Sigmoid colon (tissue), 7 donors: ENCODE results near the gene ADSS1. TPM values are rescaled to one million over a fixed set of nuclear protein-coding genes. Genes with fewer than 3 reads are reported as not detected.

Experiments
- DNase-seq: peaks from one replicate; pipeline ENCODE4 v3.0.0-alpha.2; 2019
- H3K27ac ChIP-seq, 4 donors: fragments of 200-600 bp; sonication (generic); one replicate each; pipeline ENCODE4 v1.5.1; 2016 to 2019; ENCODE audit warnings: mild to moderate bottlenecking in 1 of 4
- H3K27me3 ChIP-seq, 3 donors: fragments of 200-600 bp; sonication (generic); one replicate each; pipeline ENCODE4 v1.5.1; 2019; ENCODE audit warnings: mild to moderate bottlenecking in 1 of 3
- H3K36me3 ChIP-seq, 4 donors: fragments of 200-600 bp; sonication (generic); one replicate each; pipeline ENCODE4 v1.5.1; 2016 to 2019
- H3K4me1 ChIP-seq, 4 donors: fragments of 200-600 bp; sonication (generic); one replicate each; pipeline ENCODE4 v1.5.1; 2017 to 2019
- H3K4me3 ChIP-seq, 4 donors: fragments of 200-600 bp; sonication (generic); one replicate each; pipeline ENCODE4 v1.5.1; 2017 to 2019; ENCODE audit warnings: mild to moderate bottlenecking in 2 of 4, moderate library complexity in 1 of 4
- H3K9me3 ChIP-seq, 4 donors: fragments of 200-600 bp in 3 of 4; sonication (generic) in 3 of 4; one replicate each; pipeline versions ENCODE4 v1.5.1 to v1.6.1; 2013 to 2019
- CTCF ChIP-seq, 4 experiments: fragments of 450-650 bp in 3 of 4; fragments of 200-600 bp in 1 of 4; IDR thresholded peaks; one replicate each; pipeline ENCODE4 v1.5.1; 2016 to 2019; ENCODE audit warnings: antibody characterized with exemption in 4 of 4, mild to moderate bottlenecking in 3 of 4, moderate library complexity in 2 of 4
- EP300 ChIP-seq, 4 donors: sonication (generic); formaldehyde crosslinking; IDR thresholded peaks; one replicate each; pipeline ENCODE4 v1.6.1; 2017; ENCODE audit warnings: antibody characterized with exemption in 4 of 4
- POLR2A ChIP-seq, 2 donors: fragments of 450-650 bp; IDR thresholded peaks; one replicate each; pipeline ENCODE4 v1.6.1; 2016; ENCODE audit warnings: antibody characterized with exemption in 2 of 2, mild to moderate bottlenecking in 2 of 2, moderate library complexity in 2 of 2
- POLR2AphosphoS5 ChIP-seq, 4 donors: sonication (generic); formaldehyde crosslinking; IDR thresholded peaks; one replicate each; pipeline ENCODE4 v1.6.1; 2017; ENCODE audit warnings: antibody characterized with exemption in 4 of 4
- WGBS, 2 donors: extraction: QIAGEN DNeasy Blood & Tissue Kit; methylation state at CpG; one replicate each; pipeline ENCODE4 v1.1.7; 2013; 5-methylcytosine and 5-hydroxymethylcytosine counted together
- intact Hi-C: fragments of 100-400 bp; cut with DNase I; formaldehyde crosslinking; loops from one replicate; pipeline ENCODE4 v1.15.1; 2023
- polyA plus RNA-seq, 3 donors: library from polyadenylated mRNA; stranded (reverse); fragments of 200-250 nt; gene quantifications; one replicate each; pipeline ENCODE4 v1.2.3, GENCODE V29; 2013
- total RNA-seq, 4 donors: library from RNA; depleted of rRNA; stranded (reverse); fragments of >200 nt; gene quantifications; one replicate each; pipeline ENCODE4 v1.1.0, GENCODE V29; 2016
- donor health status: healthy with polysubstance abuse.
- donor health status: Bipolar disorder and iron deficiency.
- donor health status: healthy.

ADSS1 gene
- total and polyA plus RNA-seq, 7 donors: 2.0 to 10.2 (median 5.3) TPM

DNA sequence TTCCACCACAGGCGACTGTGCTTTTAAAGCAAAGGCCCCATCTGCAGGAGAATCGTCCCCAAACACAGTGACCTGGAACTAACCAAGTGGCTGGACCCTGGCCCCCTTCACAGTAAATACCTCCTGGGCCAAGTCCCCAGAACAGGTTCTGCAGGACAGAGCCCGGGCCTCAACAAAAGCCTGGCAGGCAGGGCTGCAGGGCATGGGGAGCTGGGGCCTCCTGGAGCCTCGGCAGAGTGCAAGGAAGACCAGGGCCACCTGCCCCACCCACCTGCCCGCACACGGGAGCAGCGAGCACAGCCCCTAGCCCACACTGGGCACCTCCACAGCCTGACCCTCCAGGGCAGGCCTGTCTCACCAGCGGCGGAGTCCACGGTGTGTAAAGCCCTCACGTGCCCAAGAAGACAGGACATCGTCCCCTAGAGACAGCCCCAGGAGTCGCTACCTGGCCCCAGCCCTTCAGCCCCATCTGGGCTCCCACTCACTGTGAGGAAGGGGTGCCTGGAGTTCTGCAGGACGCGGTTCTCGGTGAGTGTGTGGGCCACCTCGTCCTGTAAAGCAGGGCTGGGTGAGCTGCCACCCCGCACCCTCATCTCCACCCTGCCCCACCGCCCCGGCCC lies 50.5 kb downstream of the ADSS1 start:
- no peak for TF ChIP-seq CTCF (IDR thresholded peaks at IDR 0.05)
- 82 to 88% methylated on average over 20 of the region's 20 CpGs for WGBS, 2 donors
- H3K9me3 ChIP-seq: no peaks in the 10 kb centered on the region
- H3K27ac ChIP-seq: no peak overlapping the region
- H3K27me3 ChIP-seq: no peaks in the 10 kb centered on the region
- H3K4me1 ChIP-seq: no peaks in the 10 kb centered on the region
- no peak overlapping the region for H3K4me3 ChIP-seq
- peaks cover 8 to 77% (median 41%) of the 10 kb centered on the region in 4 donors for H3K36me3 ChIP-seq
- intact Hi-C loops: no loop called here
- DNase-seq: no peak

GRCh38 chr14:104775073-104775489 lies 51.1 kb downstream of the ADSS1 start:
- TF ChIP-seq POLR2A (IDR thresholded peaks at IDR 0.05): no peak
- TF ChIP-seq EP300 (IDR thresholded peaks at IDR 0.05): no peak
- no peak for TF ChIP-seq CTCF (IDR thresholded peaks at IDR 0.05)
- H3K36me3 ChIP-seq: peaks cover 8 to 81% (median 41%) of the 10 kb centered on the region in 4 donors
- WGBS, 2 donors: 90 to 93% methylated on average over 13 of the region's 13 CpGs
- no peaks in the 10 kb centered on the region for H3K9me3 ChIP-seq
- no peak overlapping the region for H3K4me3 ChIP-seq
- H3K4me1 ChIP-seq: no peaks in the 10 kb centered on the region
- intact Hi-C loops: no loop called here
- no peak overlapping the region for H3K27ac ChIP-seq
- H3K27me3 ChIP-seq: no peaks in the 10 kb centered on the region
- no peak for DNase-seq

- Histone ChIP-seq H3K9me3 (no peaks in the 10 kb centered on the region), H3K36me3 (peaks cover 8 to 79% (median 37%) of the 10 kb centered on the region in 4 donors), H3K4me3 (no peak overlapping the region), H3K27ac (no peak overlapping the region), H3K4me1 (no peaks in the 10 kb centered on the region), H3K27me3 (no peaks in the 10 kb centered on the region)
- WGBS, 2 donors: 98% methylated on average over 15 of the region's 15 CpGs
- DNase-seq: no peak
- intact Hi-C loops: no loop called here
- no peak for TF ChIP-seq EP300 (IDR thresholded peaks at IDR 0.05)
- no peak for TF ChIP-seq CTCF (IDR thresholded peaks at IDR 0.05)
- TF ChIP-seq POLR2A (IDR thresholded peaks at IDR 0.05): no peak
- no peak for TF ChIP-seq POLR2AphosphoS5 (IDR thresholded peaks at IDR 0.05)
Observed at GRCh38 chr14:104776481-104776880, 52.5 kb downstream of the ADSS1 start.

DNA sequence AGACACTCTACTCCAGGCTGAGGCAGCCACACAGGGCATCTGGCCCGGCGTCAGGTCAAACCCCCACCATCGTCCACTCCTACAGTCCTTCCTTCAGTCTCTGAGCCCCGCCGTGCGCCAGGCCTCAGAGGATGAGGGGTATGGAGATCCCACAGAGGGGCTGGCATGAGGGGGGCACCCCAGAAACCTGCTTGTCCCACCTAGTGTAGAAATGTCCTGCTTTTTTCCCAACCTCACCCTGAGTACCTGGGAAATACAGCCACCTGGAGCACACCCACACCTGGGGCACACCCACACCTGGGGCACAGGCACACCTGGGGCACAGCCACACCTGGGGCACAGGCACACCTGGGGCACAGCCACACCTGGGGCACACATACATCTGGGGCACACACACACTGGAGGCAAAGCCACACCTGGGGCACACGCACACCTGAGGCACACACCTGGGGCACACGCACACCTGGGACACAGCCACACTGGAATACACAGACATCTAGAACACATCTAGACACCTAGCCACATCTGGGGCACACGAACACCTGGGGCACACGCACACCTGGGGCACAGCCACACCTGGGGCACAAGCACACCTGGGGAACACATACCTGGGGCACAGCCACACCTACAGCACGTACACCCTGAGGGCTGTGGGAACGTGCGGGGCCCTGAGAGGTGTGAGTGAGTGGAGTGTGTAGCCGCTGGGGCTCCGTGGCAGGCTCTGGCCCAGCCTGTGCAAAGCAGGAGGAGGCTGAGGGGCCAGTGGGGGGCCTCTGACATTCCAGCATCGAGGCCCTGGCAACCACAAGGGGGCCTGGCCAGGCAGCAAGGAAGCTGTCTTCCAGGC lies 53.2 kb downstream of the ADSS1 start:
- no peaks in the 10 kb centered on the region for H3K9me3 ChIP-seq
- H3K4me3 ChIP-seq: no peak overlapping the region
- H3K27me3 ChIP-seq: no peaks in the 10 kb centered on the region
- TF ChIP-seq EP300 (IDR thresholded peaks at IDR 0.05): no peak
- no peak overlapping the region for H3K27ac ChIP-seq
- 88 to 91% methylated on average over 16 of the region's 16 CpGs for WGBS, 2 donors
- intact Hi-C loops: no loop called here
- peaks cover 8 to 79% (median 30%) of the 10 kb centered on the region in 4 donors for H3K36me3 ChIP-seq
- DNase-seq: no peak
- H3K4me1 ChIP-seq: no peaks in the 10 kb centered on the region

DNA sequence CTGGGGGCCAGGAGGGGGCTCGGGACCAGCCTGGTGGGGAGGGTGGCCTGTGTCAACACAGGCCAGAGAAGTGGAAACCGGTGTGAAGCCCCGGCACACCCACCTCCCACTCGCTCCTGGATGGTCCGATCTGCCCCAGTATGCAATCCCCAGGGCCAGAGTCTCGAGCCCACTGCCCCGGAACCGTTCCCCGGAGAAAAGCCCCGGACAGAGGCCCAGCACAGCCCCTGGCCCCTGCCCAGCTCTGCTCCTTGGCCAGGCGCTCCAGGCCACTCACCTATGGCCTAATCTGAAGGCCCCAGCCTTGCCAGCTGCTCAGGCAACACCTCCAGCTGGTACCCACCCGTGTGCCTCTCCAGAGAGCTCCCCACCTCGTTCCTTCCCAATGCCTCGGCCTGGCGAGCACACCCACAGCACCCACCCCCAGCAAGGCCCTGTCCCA lies 53.8 kb downstream of the ADSS1 start:
- no peak for DNase-seq
- intact Hi-C loops: no loop called here
- Histone ChIP-seq H3K4me1 (no peaks in the 10 kb centered on the region), H3K4me3 (no peak overlapping the region), H3K27ac (no peak overlapping the region), H3K27me3 (no peaks in the 10 kb centered on the region), H3K36me3 (peaks cover 8 to 73% (median 24%) of the 10 kb centered on the region in 4 donors), H3K9me3 (no peaks in the 10 kb centered on the region)
- 90% methylated on average over 15 of the region's 15 CpGs for WGBS, 2 donors
- TF ChIP-seq CTCF (IDR thresholded peaks at IDR 0.05): no peak
- no peak for TF ChIP-seq EP300 (IDR thresholded peaks at IDR 0.05)
- no peak for TF ChIP-seq POLR2AphosphoS5 (IDR thresholded peaks at IDR 0.05)
- TF ChIP-seq POLR2A (IDR thresholded peaks at IDR 0.05): no peak
